ENCODE data around the gene TRIM29.

The TRIM29 gene

DNA sequence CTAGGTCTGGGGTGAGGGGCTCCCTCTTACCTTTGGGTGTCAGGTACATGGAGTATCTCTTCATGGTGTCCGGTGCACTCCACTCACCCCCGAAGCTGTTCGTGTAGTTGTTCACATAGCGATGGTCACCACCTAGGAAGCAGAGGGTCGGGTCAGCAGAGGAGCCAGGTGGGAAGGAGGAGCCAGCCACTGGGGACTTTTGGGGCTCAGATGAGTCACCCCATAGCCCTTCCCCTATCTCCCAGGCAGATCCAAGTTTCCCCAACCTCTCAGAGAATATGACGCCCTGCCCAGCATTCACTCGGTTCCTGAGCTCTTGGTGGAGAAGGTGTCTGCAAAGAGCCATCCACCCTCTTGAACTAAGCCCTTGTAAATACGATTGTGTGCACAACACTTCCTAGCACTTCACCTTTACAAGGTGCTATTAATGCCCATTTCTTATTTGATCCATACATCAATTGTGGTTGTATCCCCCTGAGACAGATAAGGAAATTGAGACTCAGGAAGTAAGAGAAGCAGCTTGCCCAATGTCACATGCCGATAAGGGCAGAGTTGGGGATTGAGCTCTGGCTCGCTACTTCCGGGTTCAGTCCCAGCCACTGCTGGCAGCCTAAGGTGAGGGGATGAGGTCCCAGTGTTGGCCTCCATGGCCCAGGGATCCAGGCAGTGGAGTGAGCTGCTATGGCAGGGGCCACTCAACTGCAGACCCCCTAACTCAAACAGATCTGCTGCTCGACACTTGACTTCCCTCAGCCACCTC, 14.8 kb downstream of the TRIM29 start:
- no peak overlapping the region for H3K4me3 ChIP-seq
- intact Hi-C loops (cut with DNase I; ENCODE audit: low total_unique reads): no loop called here
- no peak overlapping the region for H3K27ac ChIP-seq
- no peaks in the 10 kb centered on the region for H3K27me3 ChIP-seq
- H3K36me3 ChIP-seq: peaks cover 0 to 32% (median 0%) of the 10 kb centered on the region in 3 donors
- peaks cover 0 to 13% (median 1%) of the 10 kb centered on the region in 4 donors for H3K4me1 ChIP-seq
- TF ChIP-seq, protein P1, sequence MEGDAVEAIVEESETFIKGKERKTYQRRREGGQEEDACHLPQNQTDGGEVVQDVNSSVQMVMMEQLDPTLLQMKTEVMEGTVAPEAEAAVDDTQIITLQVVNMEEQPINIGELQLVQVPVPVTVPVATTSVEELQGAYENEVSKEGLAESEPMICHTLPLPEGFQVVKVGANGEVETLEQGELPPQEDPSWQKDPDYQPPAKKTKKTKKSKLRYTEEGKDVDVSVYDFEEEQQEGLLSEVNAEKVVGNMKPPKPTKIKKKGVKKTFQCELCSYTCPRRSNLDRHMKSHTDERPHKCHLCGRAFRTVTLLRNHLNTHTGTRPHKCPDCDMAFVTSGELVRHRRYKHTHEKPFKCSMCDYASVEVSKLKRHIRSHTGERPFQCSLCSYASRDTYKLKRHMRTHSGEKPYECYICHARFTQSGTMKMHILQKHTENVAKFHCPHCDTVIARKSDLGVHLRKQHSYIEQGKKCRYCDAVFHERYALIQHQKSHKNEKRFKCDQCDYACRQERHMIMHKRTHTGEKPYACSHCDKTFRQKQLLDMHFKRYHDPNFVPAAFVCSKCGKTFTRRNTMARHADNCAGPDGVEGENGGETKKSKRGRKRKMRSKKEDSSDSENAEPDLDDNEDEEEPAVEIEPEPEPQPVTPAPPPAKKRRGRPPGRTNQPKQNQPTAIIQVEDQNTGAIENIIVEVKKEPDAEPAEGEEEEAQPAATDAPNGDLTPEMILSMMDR (IDR thresholded peaks at IDR 0.05): no peak
- no peaks in the 10 kb centered on the region for H3K9me3 ChIP-seq
- no peak for DNase-seq

DNA sequence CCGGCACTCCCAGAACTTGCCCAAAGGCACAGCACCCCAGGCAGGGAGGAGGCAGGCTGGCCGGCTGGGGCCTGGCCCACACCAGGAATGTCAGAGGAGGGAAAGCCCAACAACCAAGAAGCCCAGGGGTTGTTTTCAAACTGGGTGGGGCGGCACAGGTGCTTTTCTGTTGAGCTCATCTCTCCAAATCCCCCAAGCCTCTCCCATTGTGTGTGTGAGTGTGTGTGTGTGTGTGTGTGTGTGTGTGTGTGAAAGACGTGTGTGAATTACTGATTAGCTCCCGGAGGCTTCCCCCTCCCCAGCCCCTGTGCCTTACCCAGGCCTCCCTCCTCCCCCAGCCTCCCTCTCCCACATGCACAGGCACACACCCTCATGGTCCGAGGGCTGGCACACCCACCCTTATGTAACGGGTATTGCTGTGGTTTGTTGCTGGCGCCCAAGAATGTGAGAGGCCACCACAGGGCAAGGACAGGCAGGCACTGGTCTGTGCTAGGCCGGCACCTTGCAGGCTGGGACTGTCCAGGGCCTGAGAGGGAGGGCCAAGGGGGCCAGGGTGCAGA, 15.9 kb downstream of the TRIM29 start:
- intact Hi-C loops (cut with DNase I; ENCODE audit: low total_unique reads): no loop called here
- no peak for DNase-seq
- TF ChIP-seq, protein P1 (IDR thresholded peaks at IDR 0.05): no peak
- no peak overlapping the region for H3K27ac ChIP-seq
- H3K4me1 ChIP-seq: peaks cover 0 to 7% (median 0%) of the 10 kb centered on the region in 4 donors
- no peaks in the 10 kb centered on the region for H3K9me3 ChIP-seq
- no peak overlapping the region for H3K4me3 ChIP-seq
- H3K27me3 ChIP-seq: no peaks in the 10 kb centered on the region
- peaks cover 0 to 43% (median 0%) of the 10 kb centered on the region in 3 donors for H3K36me3 ChIP-seq

DNA sequence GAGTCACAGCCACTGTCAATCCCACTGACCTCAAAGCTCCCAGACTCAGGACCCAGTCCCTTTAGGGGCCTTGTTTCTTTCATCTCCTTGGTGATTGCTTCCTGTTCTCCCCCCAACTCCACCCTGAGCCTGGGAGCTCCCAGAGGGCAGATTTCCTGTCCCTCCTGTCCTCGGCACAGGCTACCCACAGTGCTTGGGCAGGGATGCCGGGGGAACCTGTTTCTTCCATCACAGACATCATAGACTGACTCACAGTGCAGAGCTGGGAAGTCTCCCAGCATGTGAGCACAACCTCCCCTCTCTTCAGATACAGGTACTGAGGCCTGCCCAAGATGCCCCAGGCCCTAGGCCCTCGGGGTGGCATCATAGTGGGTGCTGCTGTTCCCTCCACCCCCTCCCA, 16.6 kb downstream of the TRIM29 start:
- Histone ChIP-seq H3K9me3 (no peaks in the 10 kb centered on the region), H3K27ac (no peak overlapping the region), H3K4me1 (peaks cover 0 to 7% (median 0%) of the 10 kb centered on the region in 4 donors), H3K4me3 (no peak overlapping the region), H3K27me3 (no peaks in the 10 kb centered on the region), H3K36me3 (peaks cover 0 to 49% (median 0%) of the 10 kb centered on the region in 3 donors)
- TF ChIP-seq, protein P1 (IDR thresholded peaks at IDR 0.05): no peak
- intact Hi-C loops (cut with DNase I; ENCODE audit: low total_unique reads): no loop called here
- no peak for DNase-seq

DNA sequence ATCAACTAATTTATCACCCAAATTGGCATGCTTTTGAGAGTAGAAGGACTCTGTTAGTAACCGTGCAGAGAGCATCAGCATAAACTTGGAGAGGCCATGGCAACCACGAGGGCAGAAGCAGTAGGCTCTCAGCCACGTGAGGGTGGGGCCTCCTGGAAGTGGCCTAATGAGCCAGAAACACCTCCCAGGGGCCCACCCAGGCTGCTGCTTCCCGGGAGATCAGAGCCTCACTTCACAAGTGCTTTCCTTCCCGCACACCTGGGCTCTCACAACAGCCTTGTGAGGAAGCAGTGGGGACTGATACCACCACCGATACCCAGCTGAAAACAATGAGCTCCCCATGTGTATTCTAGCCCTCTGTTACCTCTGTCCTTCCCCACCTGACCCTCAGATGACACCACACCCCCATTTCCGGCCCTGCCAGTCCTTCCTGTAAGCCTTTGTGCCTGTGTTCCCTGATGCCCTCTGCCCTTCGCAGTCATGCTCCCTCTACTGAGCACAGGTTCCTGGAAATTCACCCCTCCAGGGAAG, 17.0 kb downstream of the TRIM29 start:
- no peaks in the 10 kb centered on the region for H3K27me3 ChIP-seq
- DNase-seq: no peak
- no peak overlapping the region for H3K27ac ChIP-seq
- no peak overlapping the region for H3K4me3 ChIP-seq
- peaks cover 0 to 7% (median 0%) of the 10 kb centered on the region in 4 donors for H3K4me1 ChIP-seq
- intact Hi-C loops (cut with DNase I; ENCODE audit: low total_unique reads): no loop called here
- TF ChIP-seq, protein P1 (IDR thresholded peaks at IDR 0.05): no peak
- peaks cover 0 to 53% (median 0%) of the 10 kb centered on the region in 3 donors for H3K36me3 ChIP-seq
- no peaks in the 10 kb centered on the region for H3K9me3 ChIP-seq

DNA sequence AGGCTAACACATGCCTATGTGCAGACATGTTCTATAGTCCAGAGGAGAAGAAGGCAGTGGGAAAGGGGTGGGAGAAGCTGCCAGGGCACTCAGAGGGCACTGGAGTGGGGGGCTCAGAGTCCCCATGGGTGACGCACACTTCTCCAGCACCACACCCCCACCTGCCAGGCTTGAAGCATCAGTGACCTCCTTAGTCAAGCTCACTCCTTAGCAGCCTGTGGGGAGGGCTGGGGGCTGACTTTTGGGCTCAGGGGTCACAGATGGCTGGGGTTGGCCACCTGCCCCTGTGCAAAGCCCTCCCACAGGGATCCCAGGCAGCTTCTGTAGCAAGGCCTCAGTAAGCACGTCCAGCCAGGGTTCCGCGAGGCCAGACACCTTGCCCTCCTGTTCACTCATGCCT, 18.8 kb downstream of the TRIM29 start:
- H3K4me1 ChIP-seq: peaks cover 0 to 7% (median 0%) of the 10 kb centered on the region in 4 donors
- DNase-seq: no peak
- intact Hi-C loops (cut with DNase I; ENCODE audit: low total_unique reads): loop anchor here (10.0 kb wide), 1 partner anchor 634 kb away; no protein-coding TSS in a partner anchor

More for the DNA sequence above, 18.8 kb downstream of the TRIM29 start:
- Histone ChIP-seq H3K27me3 (no peaks in the 10 kb centered on the region), H3K4me3 (no peak overlapping the region), H3K36me3 (peaks cover 0 to 68% (median 0%) of the 10 kb centered on the region in 3 donors), H3K27ac (no peak overlapping the region), H3K9me3 (no peaks in the 10 kb centered on the region)
- TF ChIP-seq, protein P1 (IDR thresholded peaks at IDR 0.05): no peak

Measured in tibial artery (tissue), 4 donors.